NCI-H82 treated with DMSO at 0.1 percent for 48 hours (cell line): ENCODE data around the gene LCN12.
A peak's percentile ranks its signal among the peaks of the same experiment; 100 is the strongest.

ENCODE experiments used
- DNase-seq: peaks from one replicate; lab custom pipeline; 2025; ENCODE audit not compliant: unreplicated experiment; lab: John Stamatoyannopoulos, UW

LCN12 gene

DNA sequence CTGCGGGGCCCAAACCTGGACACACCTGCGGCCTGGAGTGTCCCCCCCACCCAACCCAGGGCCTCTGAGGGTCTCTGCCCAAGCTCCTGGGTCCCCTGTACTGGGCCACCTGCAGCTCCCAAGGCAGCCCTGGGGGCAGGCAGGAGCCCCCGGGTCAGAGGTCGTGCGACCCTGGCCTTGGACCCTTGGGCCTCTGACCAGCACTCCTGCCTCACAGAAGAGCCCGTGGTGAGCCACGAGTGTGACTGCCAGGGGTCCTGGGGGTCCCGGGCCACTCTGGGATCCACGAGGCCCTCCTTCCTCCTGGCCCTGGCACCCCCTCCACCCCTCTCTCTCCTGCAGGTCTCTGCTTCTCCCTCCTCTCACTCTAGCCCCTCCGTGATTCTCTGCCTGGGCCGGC, 20.3 kb downstream of the LCN12 start:
- DNase-seq, result no peak

DNA sequence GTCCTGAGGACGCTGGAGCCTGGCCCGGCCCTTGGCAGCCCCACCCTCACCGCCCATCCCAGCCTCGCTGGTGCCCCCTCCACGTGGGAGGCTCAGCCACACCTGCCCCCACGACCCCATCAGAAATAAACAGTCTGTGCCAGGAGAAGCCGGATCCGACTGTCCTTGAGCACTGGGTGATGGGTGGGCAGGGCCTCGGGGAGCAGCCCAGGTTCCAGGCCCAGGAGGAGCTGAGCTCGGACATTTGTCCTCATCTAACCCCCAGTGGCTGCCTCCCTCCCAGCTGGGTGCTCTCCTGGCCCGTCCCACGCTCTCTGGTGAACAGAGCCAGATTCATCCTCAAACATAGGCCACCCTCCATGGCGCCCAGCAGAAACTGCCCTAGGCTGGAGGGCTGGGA, 20.7 kb downstream of the LCN12 start:
- DNase-seq, result no peak

DNA sequence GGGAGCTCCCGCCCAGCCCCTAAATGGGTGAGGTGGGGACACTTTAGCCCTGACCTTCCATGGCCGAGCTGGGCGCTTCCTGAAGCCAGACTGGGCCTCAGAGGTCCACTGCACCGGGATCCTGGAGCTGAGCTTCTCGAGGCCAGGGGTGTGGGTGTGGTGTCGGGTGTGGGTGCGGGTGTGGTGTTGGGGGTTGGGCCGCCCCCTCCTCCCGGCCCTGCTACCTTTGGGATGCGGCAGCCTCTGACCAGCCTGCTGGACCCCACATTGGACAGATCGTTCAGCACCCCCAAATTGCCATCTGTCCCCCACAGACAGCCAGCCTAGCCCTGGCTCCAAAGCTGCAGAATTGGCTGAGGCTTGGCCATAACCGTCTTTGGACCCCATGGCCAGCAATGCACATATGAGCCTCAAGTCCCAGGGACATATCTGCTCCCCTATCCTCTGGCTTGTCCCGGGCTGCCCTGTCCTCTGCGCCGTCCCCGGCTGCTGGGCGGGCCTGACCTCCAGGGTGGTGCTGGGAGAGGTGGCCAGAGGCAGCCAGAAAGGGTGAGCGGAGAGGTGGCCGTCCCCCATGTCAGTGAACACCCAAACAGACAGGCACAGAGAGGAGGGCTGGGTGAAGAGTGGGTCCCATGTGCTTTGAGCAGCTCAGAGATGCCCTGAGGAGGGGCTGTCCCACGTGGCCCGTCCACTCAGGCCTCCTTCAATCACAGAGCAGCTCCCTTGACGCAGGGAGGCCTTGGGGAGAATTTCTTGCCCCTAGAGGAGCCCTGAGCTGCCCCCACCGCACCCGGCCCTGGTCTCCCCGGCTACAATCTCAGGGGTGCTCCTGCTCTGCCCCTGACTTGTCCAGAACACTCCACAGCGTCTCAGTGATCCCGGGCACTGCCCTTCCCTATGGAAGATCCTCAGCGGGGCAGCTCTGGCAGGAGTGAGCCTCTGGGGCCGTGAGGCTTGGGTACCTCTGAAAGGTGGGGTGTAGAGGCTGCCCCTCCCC, 21.8 kb downstream of the LCN12 start:
- DNase-seq, result no peak

DNA sequence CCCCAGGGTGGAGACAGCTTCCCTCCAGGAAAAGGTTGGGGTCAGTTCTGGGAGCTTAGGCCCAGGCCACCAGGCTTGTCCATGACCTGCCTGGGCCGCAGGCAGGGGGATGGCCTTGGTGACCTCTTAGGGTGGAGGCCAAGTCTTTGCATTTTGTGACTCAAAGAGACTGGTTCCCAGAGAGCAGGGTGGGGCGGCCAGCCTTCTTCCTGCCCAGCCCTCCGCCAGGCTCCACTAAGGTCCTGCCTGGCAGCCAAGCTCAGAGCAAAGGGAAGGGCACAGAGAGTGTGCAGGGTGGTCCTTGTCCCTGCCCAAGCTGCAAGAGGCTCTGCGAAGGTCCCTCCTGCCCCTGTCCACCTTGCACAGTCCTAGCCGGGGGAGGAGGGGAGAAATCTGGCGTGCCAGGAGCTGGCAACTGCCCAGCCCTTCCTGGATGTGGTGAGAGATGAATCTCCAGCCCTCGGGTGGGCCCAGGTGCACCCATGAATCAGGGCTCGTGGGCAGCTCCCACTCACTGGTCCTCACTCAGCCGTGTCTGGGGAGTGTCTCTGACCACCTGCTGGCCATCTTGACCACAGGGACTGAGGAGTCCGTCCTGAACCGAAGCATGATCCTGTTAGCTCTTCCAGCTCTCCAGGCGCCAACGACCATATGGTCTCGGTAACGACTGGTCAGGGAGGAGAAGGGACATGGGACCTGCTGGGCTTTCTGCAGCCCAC, 22.9 kb downstream of the LCN12 start:
- no peak for DNase-seq

DNA sequence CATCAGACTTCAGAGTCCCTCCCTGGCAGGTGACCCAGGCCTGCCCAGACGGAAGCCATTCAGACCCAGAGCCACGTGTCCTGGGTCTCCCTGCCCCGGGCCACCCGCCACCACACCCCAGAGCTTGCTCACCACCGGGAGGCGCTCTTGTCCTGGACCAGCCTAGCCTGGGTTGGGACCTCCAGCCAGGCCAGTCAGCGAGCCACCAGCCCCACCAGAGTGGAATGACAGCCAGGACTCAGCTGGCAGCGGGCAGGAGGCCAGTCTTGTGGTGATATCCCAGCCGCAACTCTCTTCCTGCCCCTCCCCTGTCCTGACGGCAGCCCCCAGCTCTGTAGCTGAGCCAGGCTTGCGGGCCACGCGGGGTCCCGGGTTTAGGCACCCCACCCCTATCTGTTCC, 23.6 kb downstream of the LCN12 start:
- no peak for DNase-seq

DNA sequence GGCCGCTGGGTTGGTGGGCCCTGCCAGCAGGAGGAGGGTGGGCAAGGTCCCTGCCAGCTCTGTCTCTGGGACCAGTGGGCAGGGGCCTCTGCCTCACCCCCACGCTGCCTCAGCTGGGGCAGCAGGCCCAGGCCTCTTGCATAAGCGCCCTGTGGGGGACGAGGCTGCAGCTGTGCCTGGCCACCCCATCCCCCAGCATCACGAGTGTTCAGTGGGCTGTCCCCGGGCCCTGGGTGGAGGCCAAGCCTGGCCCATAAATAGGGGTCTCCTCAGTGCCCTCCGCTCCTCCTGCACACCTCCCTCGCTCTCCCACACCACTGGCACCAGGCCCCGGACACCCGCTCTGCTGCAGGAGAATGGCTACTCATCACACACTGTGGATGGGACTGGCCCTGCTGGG, 25.1 kb downstream of the LCN12 start, which contains the start of gene PTGDS:
PTGDS (plus strand) TSS at position 282 of the 400 bp plus-strand sequence; CDS start at position 357, 75 bp downstream.
- no peak for DNase-seq

DNA sequence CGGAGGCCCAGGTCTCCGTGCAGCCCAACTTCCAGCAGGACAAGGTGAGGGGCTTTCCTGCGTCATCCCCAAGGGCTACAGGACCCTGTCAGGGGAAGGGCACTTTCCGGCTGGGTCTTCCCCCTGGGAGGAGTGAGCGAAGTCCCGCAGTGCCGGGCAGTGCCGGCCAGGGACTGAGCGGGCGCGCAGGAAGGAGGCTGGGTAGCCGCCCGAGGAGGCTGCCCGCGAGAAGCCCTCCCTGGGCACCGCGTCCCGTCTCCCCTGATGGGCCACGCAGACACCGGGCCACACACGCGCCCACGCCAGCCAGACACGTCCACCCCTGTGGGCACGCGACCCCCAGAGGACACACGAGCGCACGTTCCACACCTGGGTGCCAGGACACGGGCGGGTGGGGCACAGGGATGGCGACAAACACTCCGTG, 25.6 kb downstream of the LCN12 start:
- DNase-seq, result no peak

DNA sequence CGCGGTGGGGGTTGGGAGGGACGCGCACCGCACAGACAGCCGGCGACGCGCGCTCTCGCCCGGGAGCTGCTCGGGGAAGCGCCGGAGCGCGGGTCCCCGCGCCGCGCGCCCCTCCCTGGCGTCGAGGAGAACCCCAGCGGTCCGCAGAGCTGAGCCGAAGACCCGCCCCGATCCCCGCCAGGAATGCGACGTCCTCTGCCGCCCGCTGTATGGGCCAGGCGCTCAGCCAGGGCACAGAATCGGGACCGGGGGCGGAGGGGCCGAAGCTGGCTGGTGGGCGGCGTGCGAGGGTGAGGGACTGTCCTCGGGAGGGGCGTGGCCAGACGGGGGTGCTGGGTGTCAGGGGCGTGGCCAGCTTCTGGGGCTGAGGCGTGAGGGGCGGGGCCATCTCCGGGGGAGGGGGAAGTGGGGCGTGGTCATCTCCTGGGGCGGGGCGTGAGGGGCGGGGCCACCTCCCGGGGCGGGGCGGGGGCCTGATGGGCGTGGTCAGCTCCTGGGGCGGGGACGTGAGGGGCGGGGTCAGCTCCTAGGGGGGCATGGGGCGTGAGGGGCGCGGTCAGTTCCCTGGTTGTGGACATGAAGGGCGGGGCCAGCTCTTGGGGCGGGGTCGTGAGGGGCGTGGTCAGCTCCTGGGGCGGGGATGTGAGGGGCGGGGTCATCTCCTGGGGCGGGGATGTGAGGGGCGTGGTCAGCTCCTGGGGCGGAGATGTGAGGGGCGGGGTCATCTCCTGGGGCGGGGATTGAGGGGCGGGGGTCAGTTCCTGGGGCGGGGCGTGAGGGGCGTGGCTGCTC, 26.2 kb downstream of the LCN12 start:
- DNase-seq, result peak; percentile 28

DNA sequence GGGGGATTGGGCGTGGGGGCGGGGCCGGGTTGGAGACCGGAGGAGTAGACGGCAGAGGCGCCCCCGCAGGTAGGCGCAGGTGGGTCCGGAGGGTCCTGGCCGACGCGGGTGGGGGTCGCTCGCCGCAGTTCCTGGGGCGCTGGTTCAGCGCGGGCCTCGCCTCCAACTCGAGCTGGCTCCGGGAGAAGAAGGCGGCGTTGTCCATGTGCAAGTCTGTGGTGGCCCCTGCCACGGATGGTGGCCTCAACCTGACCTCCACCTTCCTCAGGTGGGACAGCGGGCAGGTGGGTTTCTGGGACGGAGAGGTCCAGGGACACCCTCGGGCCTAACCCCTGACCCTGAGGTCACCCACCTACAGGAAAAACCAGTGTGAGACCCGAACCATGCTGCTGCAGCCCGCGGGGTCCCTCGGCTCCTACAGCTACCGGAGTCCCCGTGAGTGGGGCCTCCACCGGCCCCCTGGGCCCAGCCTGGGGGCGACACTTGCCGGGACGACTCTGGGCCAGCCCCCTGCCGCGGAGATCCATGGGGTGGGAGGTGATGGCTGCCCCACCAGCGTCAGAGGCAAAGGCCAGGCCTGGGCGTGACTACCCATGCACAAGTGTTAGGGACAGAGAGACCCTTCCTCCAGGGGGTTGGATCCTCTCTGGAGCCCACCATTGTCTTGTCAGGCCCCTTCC, 26.9 kb downstream of the LCN12 start:
- no peak for DNase-seq

DNA sequence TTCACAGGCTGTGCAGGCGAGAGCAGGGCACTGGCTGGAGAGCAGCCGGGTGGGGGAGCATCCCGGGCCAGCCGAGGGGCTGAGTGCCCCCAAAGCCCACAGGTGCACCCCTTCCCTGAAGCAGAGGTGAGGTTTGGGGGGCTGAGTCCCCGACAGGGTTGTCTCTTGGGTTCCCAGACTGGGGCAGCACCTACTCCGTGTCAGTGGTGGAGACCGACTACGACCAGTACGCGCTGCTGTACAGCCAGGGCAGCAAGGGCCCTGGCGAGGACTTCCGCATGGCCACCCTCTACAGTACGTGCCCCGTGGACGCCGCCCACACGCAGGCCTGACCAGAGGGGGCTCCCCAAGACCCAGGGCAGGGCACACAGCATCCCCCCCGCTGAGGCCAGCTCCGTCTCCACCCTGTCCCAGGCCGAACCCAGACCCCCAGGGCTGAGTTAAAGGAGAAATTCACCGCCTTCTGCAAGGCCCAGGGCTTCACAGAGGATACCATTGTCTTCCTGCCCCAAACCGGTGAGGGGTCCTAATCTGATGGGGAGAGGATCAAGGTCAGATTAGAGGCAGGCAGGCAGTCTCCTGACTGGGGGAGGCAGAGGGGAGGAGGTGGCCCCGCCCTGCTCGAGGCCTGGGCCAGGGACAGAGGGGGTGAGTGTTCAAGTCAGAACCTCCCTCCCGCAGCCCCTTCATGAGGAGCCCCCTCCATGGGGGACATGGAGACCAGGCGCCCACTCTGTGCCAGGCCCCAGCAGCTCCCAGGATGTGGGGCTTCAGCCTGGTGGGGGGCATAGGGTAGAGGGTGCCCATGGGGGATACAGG, 27.9 kb downstream of the LCN12 start:
- no peak for DNase-seq

DNA sequence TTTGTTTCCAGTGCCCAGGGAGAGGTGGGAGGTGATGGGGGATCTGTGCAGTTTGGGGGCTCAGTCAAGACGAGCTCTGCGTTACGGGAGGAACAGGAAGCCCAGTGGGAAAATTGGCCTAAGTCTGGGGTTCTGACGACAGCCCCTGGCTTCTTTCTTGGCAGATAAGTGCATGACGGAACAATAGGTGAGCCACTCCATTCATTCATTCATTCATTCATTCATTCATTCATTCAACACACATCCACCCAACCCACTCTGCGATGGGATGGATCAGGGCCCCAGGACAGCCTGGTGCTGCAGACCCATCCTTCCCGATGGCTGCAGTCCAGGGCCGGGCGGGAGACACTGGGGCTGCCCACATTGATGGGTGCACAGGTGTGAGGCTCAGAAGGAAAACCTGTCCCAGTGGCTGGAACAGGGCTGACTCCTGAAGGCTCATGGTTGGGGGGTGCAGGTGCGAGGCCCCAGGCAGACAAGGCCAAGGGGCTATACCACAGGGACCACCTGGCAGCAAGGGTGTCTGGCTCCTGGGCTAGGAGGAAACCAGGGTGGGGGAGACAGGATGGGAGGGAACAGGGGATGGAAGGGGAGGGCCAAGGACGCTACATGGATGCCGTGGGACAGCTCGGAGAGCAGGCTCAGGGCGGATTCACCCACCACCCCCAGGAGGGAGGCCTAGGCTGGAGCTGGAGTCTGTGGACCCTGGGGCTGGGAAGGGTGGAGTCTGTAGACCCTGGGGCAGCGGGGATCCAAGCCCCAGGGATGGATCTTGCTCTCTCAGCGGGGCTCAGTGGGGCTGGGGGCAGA, 28.8 kb downstream of the LCN12 start:
- DNase-seq, result no peak

DNA sequence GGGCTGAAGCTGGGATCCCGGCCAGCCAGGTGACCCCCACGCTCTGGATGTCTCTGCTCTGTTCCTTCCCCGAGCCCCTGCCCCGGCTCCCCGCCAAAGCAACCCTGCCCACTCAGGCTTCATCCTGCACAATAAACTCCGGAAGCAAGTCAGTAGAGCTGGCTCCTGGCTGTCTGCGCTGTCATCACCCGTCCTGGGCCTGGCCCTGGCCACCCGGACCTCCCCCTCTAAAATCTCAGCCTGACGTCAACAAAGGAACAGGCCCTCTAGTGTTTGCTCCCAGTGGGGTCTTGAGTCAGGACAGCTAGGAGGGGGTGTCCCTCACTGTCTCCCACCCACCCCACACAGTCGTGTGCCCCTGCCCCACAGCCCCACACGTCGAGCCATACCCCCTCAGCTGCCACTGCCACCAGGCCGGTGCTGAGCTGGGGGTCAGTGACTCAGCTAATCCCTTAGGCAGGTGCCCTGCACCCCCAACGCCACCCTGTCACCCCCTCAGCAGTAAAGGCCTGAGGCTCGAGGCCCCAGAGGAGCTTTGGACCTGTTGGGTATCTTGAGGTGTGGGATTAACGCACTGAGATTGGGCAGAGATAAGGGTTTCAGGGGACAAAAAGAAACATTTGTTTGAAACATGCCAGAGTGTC, 29.6 kb downstream of the LCN12 start:
- no peak for DNase-seq

DNA sequence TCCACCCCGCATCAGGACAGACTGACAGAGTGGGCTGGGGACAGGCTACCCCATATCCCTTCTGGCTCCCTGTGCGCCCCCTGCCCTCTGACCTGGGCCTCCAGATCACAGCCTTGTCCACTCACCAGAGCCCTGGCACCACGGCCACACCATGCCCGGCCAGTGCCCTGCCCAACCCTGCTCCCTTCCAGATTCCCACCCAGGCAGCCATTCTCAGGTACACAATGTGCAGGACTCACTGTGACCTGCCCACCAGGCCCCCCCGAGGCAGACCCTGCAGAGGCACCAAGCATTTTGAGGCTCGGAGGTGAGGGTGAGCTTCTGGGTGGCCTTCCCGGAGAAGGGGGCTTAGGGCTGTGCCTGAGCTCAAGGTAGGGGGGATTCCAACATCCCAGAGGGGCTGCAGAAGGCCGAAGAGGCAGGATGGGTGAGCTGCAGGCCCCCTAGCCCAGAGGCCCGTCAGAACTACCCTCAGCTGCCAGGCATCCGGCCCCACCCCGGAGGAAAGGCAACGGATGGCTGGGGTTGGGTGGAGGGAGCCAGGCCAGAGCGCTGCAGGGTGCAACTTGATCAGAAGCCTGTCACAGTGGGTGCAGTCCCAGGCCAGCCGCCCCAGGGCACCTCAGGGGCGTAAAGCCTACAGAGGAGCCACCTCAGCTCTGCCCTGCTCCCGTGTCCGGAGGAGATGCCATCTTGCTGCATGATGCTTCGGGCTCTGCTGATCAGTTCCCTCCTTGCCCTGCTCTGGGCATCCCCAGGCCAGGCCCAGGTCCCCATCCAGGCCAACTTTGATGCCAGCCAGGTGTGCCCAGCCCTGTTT, 30.4 kb downstream of the LCN12 start, which contains the start of gene LCNL1:
LCNL1 (plus strand) TSS at position 762 of the 820 bp plus-strand sequence. CDS start 594 bp downstream, outside the sequence.
- DNase-seq, result no peak

DNA sequence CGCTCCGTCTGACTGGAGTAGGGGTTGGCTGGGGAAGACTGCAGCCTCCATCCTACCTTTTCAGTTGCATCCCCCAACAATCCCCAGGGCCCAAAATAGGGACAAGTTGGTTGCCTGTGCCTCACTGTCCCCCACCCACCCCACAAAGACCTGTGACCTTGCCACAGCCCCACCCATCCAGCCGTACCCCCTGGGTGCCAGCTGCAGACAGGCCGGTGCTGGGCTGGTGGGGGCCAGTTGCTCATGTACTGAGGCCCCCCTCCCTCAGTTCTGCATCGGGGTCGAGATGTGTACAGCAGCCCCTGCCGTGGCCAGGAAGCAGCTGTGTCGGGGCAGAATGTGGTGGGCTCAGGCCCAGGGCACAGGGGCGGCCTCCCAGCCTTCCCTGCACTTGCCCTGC, 31.1 kb downstream of the LCN12 start:
- DNase-seq, result no peak

DNA sequence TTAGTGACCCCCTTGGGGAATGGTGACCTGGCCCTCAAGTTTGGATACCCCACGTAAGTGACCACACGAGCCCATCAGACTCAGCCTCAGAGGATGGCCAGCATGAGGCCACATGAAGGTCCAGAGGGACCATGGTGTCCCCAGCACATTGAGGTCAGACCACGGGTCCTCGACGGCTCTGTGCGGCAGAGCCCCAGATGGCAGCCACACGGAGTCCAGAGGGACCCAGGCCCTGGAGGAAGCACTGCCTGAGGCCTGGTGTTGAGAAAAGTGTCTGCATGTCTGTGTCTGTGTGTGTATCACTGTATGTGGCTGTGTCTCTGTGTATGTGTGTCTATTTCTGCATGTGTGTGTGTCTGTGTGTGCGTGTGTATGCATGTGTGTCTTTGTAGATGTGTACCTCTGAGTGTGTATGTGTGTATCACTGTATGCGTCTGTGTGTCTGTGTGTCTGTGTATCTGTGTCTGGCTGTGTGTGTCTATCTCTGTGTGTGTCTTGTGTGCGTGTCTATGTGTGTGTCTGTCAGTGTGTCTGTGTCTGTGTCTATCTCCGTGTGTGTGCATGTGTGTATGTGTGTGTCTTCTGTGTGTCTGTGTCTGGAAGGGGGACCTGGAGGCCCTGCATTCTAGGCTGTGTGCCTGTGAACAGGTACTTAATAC, 31.7 kb downstream of the LCN12 start:
- no peak for DNase-seq

DNA sequence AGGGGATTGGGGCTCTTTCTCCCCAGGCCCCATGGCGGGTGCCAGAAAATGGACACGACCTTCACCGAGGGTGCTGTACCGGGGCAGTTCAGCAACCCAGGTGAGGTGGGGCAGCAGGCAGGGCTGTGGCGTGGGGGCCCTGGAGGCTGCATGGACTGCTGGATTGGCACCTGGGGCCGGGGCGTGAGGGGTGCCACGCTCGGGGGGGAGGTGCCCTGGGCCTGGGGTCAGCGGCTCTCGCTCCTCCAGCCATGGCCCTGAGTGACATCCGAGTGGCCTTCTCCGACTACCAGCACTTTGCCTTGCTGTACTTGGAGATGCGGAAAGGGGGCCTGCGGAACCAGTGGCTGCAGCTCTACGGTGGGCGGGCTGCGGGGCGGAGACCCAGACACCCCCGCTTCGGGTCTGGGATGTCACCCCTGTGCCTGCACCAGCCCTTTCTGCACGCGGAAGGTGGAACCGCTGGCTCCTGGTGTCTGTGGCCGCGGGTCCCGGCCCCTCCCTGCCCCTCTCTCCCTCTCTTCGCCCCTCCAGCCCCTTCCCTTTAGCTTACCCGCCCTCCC, 32.5 kb downstream of the LCN12 start:
- DNase-seq, result no peak
